Measurements from ENCODE around the gene MPV17L.

- TF ChIP-seq EZH2 (IDR thresholded peaks at IDR 0.05; ENCODE audit: insufficient read depth, poor library complexity, severe bottlenecking) (no peak), EZH2phosphoT487 (IDR thresholded peaks at IDR 0.05; ENCODE audit: insufficient read depth, low read depth) (no peak)
Observed at GRCh38 chr16:15426796-15427195, 31.2 kb downstream of the MPV17L start.

All from GM23248 (cell line).